Measurements from ENCODE around the gene PLEKHM3. TPM values are rescaled to one million over a fixed set of nuclear protein-coding genes. Genes with fewer than 3 reads are reported as not detected.

PLEKHM3 gene
- total and polyA plus RNA-seq, 2 of the 13 experiments (the other 11 are each of a cell fraction or from before 2014, with no cell fraction given) = 4.5 to 4.7 TPM

GRCh38 chr2:208025037-208025813, at the start of gene PLEKHM3 (continued):
- TF ChIP-seq NFAT5 (CRISPR knock-in tag; IDR thresholded peaks at IDR 0.05) (peak; percentile 93), RFXANK (CRISPR knock-in tag; IDR thresholded peaks at IDR 0.05) (peak; percentile 84; the same call in 1 of the 2 replicates), ZBTB46 (CRISPR knock-in tag; IDR thresholded peaks at IDR 0.05; ENCODE audit: borderline replicate concordance) (peak; percentile 97), RNF2 (conservative IDR thresholded peaks at IDR 0.05; ENCODE audit: low read depth) (0 out of 2 replicates have a peak, but pooled peaks have one; percentile 45), FOSL1 (CRISPR knock-in tag; IDR thresholded peaks at IDR 0.05; ENCODE audit: borderline replicate concordance) (peak; percentile 61), ZKSCAN8 (CRISPR knock-in tag; IDR thresholded peaks at IDR 0.05; ENCODE audit: borderline replicate concordance) (peak; percentile 92), SNAI1 (CRISPR knock-in tag; IDR thresholded peaks at IDR 0.05; ENCODE audit: borderline replicate concordance) (peak; percentile 99), RAD21 (CRISPR knock-in tag; IDR thresholded peaks at IDR 0.05) (peak; percentile 77), ZBTB26 (CRISPR knock-in tag; IDR thresholded peaks at IDR 0.05; ENCODE audit: borderline replicate concordance) (peak; percentile 89), ZNF691 (CRISPR knock-in tag; IDR thresholded peaks at IDR 0.05; ENCODE audit: borderline replicate concordance, low read depth) (peak; percentile 99), HNRNPK (IDR thresholded peaks at IDR 0.05; ENCODE audit: low read depth, low read length, poor library complexity, severe bottlenecking) (peak; percentile 67), ZNF777 (CRISPR knock-in tag; IDR thresholded peaks at IDR 0.05) (peak; percentile 52; the same call in 1 of the 2 replicates), MTA1 (CRISPR knock-in tag; IDR thresholded peaks at IDR 0.05; ENCODE audit: borderline replicate concordance) (peak; percentile 96; the same call in 1 of the 2 replicates), THAP7 (CRISPR knock-in tag; IDR thresholded peaks at IDR 0.05) (peak; percentile 97), SNRNP70 (IDR thresholded peaks at IDR 0.05; ENCODE audit: low read depth, low read length) (no peak), ZNF10 (CRISPR knock-in tag; IDR thresholded peaks at IDR 0.05; ENCODE audit: borderline replicate concordance, low read depth) (peak; percentile 68; the same call in 1 of the 2 replicates), CHD4 (IDR thresholded peaks at IDR 0.05; ENCODE audit: borderline replicate concordance, low read length) (no peak), ZNF660 (CRISPR knock-in tag; IDR thresholded peaks at IDR 0.05; ENCODE audit: borderline replicate concordance, low read depth) (0 out of 2 replicates have a peak, but pooled peaks have one; percentile 91)

Data from HepG2 (cell line).